Neuronal stem cell (in vitro differentiated cells): ENCODE data around the gene ARHGEF7.
"Not testable (repeated sequence)": the region's sequence is repeated elsewhere in the genome, so short reads cannot be mapped to it uniquely, and the experiment has no call there.

Source experiments
- DNase-seq: peaks from one replicate; pipeline ENCODE4 v3.0.0-alpha.2; 2013; ENCODE audit warnings: low spot score
- H2AFZ ChIP-seq: one replicate; pipeline ENCODE4 v1.6.1; 2013; ENCODE audit warnings: mild to moderate bottlenecking, low read length, inconsistent platforms
- H2AK5ac ChIP-seq: 2 replicates; pipeline ENCODE4 v1.6.1; 2013; ENCODE audit warnings: low read depth, mild to moderate bottlenecking, inconsistent platforms, low read length, moderate library complexity, mixed read lengths
- H2BK120ac ChIP-seq: 2 replicates; pipeline ENCODE4 v1.6.1; 2013; ENCODE audit warnings: low read depth, mild to moderate bottlenecking, inconsistent platforms, low read length, moderate library complexity, mixed read lengths
- H2BK12ac ChIP-seq: one replicate; pipeline ENCODE4 v1.6.1; 2013; ENCODE audit warnings: low read length, inconsistent platforms
- H2BK15ac ChIP-seq: 2 replicates; pipeline ENCODE4 v1.6.1; 2013; ENCODE audit warnings: mild to moderate bottlenecking, low read length, inconsistent platforms, mixed read lengths
- H2BK5ac ChIP-seq: one replicate; pipeline ENCODE4 v1.6.1; 2013; ENCODE audit warnings: inconsistent platforms, mild to moderate bottlenecking, low read length, moderate library complexity
- H3K14ac ChIP-seq: one replicate; pipeline ENCODE4 v1.6.1; 2013; ENCODE audit warnings: low read length, inconsistent platforms
- H3K18ac ChIP-seq: 2 replicates; pipeline ENCODE4 v1.6.1; 2013; ENCODE audit warnings: low read length, inconsistent platforms
- H3K23ac ChIP-seq: 2 replicates; pipeline ENCODE4 v1.6.1; 2013; ENCODE audit warnings: low read depth, mild to moderate bottlenecking, mixed read lengths, low read length, inconsistent platforms; ENCODE audit not compliant: poor library complexity
- H3K27ac ChIP-seq: replicated peaks from 3 replicates; pipeline ENCODE4 v1.5.1; 2013; ENCODE audit warnings: low read length, inconsistent platforms
- H3K27me3 ChIP-seq, 3 experiments: 2 replicates each; pipeline ENCODE4 v1.6.1; 2013; ENCODE audit warnings: low read length in 3 of 3, mild to moderate bottlenecking in 2 of 3, inconsistent platforms in 1 of 3, low read depth in 1 of 3, mixed read lengths in 1 of 3, moderate library complexity in 1 of 3; ENCODE audit not compliant: control insufficient read depth in 3 of 3, insufficient read depth in 3 of 3
- H3K36me3 ChIP-seq, 2 donors: replicated peaks in 1 of 2; 2 replicates each; pipeline ENCODE4 v1.6.1; 2013; ENCODE audit warnings: low read length in 2 of 2; ENCODE audit not compliant: control insufficient read depth in 2 of 2, insufficient read depth in 2 of 2
- H3K4ac ChIP-seq: 2 replicates; pipeline ENCODE4 v1.6.1; 2013; ENCODE audit warnings: inconsistent platforms, mild to moderate bottlenecking, low read length, moderate library complexity
- H3K4me1 ChIP-seq, 2 donors: 1 replicate in 1 of 2; 2 replicates in 1 of 2; pipeline ENCODE4 v1.6.1; 2013; ENCODE audit warnings: low read length in 2 of 2, low read depth in 1 of 2; ENCODE audit not compliant: control insufficient read depth in 2 of 2, insufficient read depth in 1 of 2
- H3K4me2 ChIP-seq: one replicate; pipeline ENCODE4 v1.6.1; 2013; ENCODE audit warnings: mild to moderate bottlenecking, low read length, inconsistent platforms; ENCODE audit not compliant: insufficient read depth, poor library complexity, severe bottlenecking
- H3K4me3 ChIP-seq, 2 donors: 2 replicates each; pipeline ENCODE4 v1.5.1; 2013; ENCODE audit warnings: low read length in 2 of 2, mild to moderate bottlenecking in 2 of 2, inconsistent platforms in 1 of 2, moderate library complexity in 1 of 2
- H3K79me1 ChIP-seq: one replicate; pipeline ENCODE4 v1.6.1; 2013; ENCODE audit warnings: low read depth, mild to moderate bottlenecking, inconsistent platforms, low read length, moderate library complexity
- H3K9ac ChIP-seq: one replicate; pipeline ENCODE4 v1.6.1; 2013; ENCODE audit warnings: mild to moderate bottlenecking, low read depth, low read length, inconsistent platforms; ENCODE audit not compliant: poor library complexity
- H3K9me3 ChIP-seq, 2 donors: replicated peaks in 1 of 2; 2 replicates each; pipeline versions ENCODE3 to v1.6.1; 2013; ENCODE audit warnings: low read length in 2 of 2, mild to moderate bottlenecking in 2 of 2, inconsistent platforms in 1 of 2, low read depth in 1 of 2, mixed read lengths in 1 of 2, moderate library complexity in 1 of 2; ENCODE audit not compliant: control insufficient read depth in 2 of 2, insufficient read depth in 1 of 2
- H4K8ac ChIP-seq: one replicate; pipeline ENCODE4 v1.6.1; 2013; ENCODE audit warnings: low read depth, mild to moderate bottlenecking, inconsistent platforms, low read length, moderate library complexity
- H4K91ac ChIP-seq: one replicate; pipeline ENCODE4 v1.6.1; 2013; ENCODE audit warnings: low read length, low read depth, mild to moderate bottlenecking, inconsistent platforms; ENCODE audit not compliant: poor library complexity
- WGBS, 2 donors: extraction: QIAGEN DNeasy Blood & Tissue Kit; methylation state at CpG; one replicate each; pipeline ENCODE4 v1.1.7; 2013; ENCODE audit warnings: missing lambda C conversion rate in 2 of 2, mixed read lengths in 1 of 2; ENCODE audit not compliant: insufficient read length in 2 of 2, insufficient replicate concordance in 1 of 2; ENCODE audit errors: extremely low coverage in 2 of 2; 5-methylcytosine and 5-hydroxymethylcytosine counted together

ARHGEF7 gene

DNA sequence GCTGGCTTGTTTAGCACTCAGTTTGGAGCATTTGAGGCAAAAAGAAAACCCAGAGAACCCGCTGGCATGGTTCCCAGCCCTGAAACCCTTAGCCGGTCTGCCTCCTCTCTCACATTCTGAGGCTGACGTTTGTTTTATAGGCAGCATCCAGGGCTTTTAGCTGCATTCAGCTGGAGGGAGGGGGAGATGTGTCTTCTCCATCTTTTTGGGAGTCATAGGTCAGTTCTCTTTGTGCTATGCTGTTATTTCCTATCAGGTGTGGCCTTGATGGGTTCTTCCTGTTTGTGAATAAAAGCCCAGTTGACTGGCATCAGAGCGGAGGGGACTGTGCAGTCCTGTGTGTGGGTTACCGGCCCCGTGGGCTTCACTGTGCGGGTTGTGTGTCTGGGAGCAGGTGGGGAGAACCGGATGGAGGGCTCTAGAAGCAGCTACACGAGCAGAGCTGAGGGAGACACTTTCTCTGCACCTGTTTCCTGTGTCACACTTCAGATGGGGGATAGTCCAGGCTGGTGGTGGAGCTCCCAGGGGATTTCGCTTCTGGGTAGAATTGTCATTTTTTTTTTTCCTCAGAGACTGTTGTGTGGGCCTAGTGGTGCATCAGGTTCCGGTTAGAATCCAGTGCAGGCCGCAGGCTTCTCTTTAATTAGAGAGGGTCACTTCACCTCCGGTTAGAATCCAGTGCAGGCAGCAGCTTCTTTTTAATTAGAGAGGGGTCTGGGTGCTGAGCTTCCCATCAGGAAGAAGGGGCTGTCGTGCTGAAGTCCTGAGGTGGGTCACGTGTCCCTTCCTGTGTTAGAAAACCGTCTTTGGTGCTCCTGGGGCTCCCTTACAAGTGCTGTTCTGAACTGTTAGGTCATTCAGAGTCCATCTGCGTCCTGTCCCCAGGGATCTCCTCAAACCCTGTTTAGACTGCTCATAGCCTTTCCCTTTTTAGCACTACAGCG lies 69.6 kb downstream of the ARHGEF7 start:
- Histone ChIP-seq H3K14ac (no peak overlapping the region), H4K8ac (no peak overlapping the region), H3K23ac (no peak overlapping the region), H3K4me1 (peaks cover 0 to 9% of the 10 kb centered on the region in 2 donors), H2BK120ac (no peak overlapping the region), H3K79me1 (peaks cover 15% of the 10 kb centered on the region), H3K4ac (no peak overlapping the region), H3K4me3 (no peak overlapping the region), H2BK5ac (no peak overlapping the region), H3K9me3 (no peaks in the 10 kb centered on the region), H3K18ac (no peak overlapping the region), H2BK12ac (no peak overlapping the region), H3K27ac (no peak overlapping the region), H3K9ac (no peak overlapping the region), H3K36me3 (peaks cover 2 to 18% of the 10 kb centered on the region in 2 donors), H2BK15ac (no peak overlapping the region), H4K91ac (no peak overlapping the region), H2AK5ac (no peak overlapping the region), H3K4me2 (no peak overlapping the region), H3K27me3 (no peaks in the 10 kb centered on the region), H2AFZ (no peak overlapping the region)
- DNase-seq: no peak
- WGBS, 2 donors: no CpG with 5 or more reads among the region's 18 CpGs

DNA sequence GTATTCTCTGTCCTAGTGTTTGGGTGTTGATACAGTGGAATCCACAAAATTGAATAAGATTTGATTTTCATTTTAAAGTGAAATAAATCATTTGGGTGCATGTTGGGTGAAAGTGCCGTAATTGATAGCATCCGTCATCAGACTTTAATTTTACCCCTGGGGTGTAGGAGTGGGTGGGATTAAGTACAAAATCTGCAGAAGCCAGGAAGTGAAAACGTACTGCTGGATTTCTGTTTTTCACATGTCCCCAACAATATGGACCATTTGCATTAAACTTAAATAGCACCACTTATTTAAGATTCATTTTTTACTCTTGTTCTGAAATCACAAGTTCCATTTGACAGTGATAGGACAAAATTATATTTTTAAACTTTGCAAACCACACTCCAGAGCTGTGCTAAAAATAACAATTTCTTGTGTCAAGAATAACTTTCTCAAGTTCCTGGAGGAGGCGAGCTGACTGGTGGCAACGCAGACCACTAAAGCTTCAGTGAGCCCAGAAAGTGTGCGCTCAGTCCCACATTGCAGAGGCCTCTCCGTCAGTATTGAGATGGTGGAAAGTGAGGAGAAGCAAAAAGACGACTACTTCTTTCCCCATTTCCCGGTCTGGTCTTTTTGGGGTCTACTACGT lies 71.3 kb downstream of the ARHGEF7 start:
- Histone ChIP-seq H3K4me1 (peaks cover 0 to 9% of the 10 kb centered on the region in 2 donors), H2BK5ac (no peak overlapping the region), H3K27ac (no peak overlapping the region), H3K4me2 (no peak overlapping the region), H4K8ac (no peak overlapping the region), H3K18ac (no peak overlapping the region), H3K9ac (no peak overlapping the region), H2AFZ (no peak overlapping the region), H4K91ac (no peak overlapping the region), H2AK5ac (no peak overlapping the region), H3K36me3 (peaks cover 2 to 18% of the 10 kb centered on the region in 2 donors), H3K27me3 (no peaks in the 10 kb centered on the region), H3K79me1 (peaks cover 19% of the 10 kb centered on the region), H3K4me3 (no peak overlapping the region), H3K9me3 (no peaks in the 10 kb centered on the region), H3K4ac (no peak overlapping the region), H3K14ac (no peak overlapping the region), H2BK12ac (no peak overlapping the region), H2BK120ac (no peak overlapping the region), H2BK15ac (no peak overlapping the region), H3K23ac (no peak overlapping the region)
- no peak for DNase-seq
- WGBS, 2 donors: no CpG with 5 or more reads among the region's 10 CpGs

DNA sequence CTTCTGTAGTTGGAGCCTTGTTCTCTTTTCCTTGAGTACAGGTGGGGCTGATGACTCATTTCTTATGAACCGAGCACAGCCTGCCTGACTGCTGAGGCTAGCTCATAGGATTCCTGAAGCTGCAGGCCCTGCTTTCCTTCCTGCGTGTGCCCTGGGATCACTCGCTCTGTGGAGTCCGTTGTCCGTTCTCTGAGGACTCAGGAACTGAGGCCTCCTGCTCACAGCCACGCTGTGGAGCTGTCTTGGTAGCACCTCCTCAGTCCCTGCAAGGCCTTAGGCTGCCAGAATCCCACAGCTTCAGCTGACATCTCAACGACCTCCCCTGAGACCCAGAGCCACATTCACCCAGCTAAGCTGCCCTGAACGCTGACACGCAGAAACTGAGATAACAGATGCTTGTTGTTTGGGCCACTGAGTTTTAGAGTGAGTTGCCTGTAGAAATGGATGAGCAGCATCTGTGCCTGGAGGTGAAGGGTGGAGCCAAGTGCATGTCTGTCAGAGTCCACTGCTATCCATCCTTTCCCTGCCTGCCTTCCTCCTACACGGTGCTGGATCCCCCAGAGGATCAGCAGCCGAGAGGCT lies 72.9 kb downstream of the ARHGEF7 start:
- H2BK5ac ChIP-seq: no peak overlapping the region
- no peak overlapping the region for H3K9ac ChIP-seq
- peaks cover 14% of the 10 kb centered on the region for H3K79me1 ChIP-seq
- no peak overlapping the region for H3K4ac ChIP-seq
- no peak overlapping the region for H2BK12ac ChIP-seq
- peak overlapping the region; percentile 11 for H3K18ac ChIP-seq
- no peak overlapping the region for H3K14ac ChIP-seq
- peaks cover 0 to 9% of the 10 kb centered on the region in 2 donors for H3K4me1 ChIP-seq
- H3K27me3 ChIP-seq: no peaks in the 10 kb centered on the region
- H3K4me3 ChIP-seq: peak overlapping the region in 1 of 2 donors; percentile 23
- H3K27ac ChIP-seq: no peak overlapping the region
- H2BK120ac ChIP-seq: no peak overlapping the region
- no peak overlapping the region for H4K91ac ChIP-seq
- H3K23ac ChIP-seq: peak overlapping the region; percentile 36
- peaks cover 2 to 6% of the 10 kb centered on the region in 2 donors for H3K36me3 ChIP-seq
- no peaks in the 10 kb centered on the region for H3K9me3 ChIP-seq
- DNase-seq: no peak
- no peak overlapping the region for H2AFZ ChIP-seq
- no peak overlapping the region for H2BK15ac ChIP-seq
- WGBS, 2 donors: no CpG with 5 or more reads among the region's 11 CpGs
- no peak overlapping the region for H3K4me2 ChIP-seq
- H2AK5ac ChIP-seq: no peak overlapping the region
- H4K8ac ChIP-seq: no peak overlapping the region

DNA sequence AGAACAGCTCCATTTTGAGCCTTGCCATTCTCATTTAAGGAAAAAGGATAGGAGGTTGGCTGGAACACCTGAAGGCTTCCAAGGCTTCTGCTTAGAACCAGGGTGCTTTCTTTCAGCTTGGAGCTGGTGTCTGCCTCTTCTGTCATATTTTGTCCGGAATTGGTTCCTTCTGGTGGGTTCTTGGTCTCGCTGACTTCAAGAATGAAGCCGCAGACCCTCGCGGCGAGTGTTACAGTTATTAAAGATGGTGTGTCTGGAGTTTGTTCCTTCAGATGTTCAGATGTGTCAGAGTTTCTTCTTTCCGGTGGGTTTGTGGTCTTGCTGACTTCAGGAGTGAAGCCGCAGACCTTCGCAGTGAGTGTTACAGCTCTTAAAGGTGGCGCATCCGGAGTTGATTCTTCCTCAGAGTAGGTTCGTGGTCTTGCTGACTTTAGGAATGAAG lies 74.0 kb downstream of the ARHGEF7 start:
- not testable (repeated sequence) for H2AFZ ChIP-seq, H2BK12ac ChIP-seq, DNase-seq, H2AK5ac ChIP-seq, H3K14ac ChIP-seq, H3K9ac ChIP-seq, H3K4me3 ChIP-seq, H2BK120ac ChIP-seq, H3K9me3 ChIP-seq, H4K8ac ChIP-seq, H4K91ac ChIP-seq, H3K4me2 ChIP-seq, H3K23ac ChIP-seq, H3K4me1 ChIP-seq, H3K18ac ChIP-seq, H3K36me3 ChIP-seq, H2BK5ac ChIP-seq, H3K27me3 ChIP-seq, H3K4ac ChIP-seq, H3K27ac ChIP-seq, H2BK15ac ChIP-seq
- WGBS, 2 donors: no CpG with 5 or more reads among the region's 12 CpGs
- peaks cover 14% of the 10 kb centered on the region for H3K79me1 ChIP-seq
